Sigmoid colon (tissue), 7 donors: ENCODE data around the gene MGAT3. TPM values are rescaled to one million over a fixed set of nuclear protein-coding genes. Genes with fewer than 3 reads are reported as not detected.

Experiments
- DNase-seq: peaks from one replicate; pipeline ENCODE4 v3.0.0-alpha.2; 2019
- H3K27ac ChIP-seq, 4 donors: fragments of 200-600 bp; sonication (generic); one replicate each; pipeline ENCODE4 v1.5.1; 2016 to 2019; ENCODE audit warnings: mild to moderate bottlenecking in 1 of 4
- H3K27me3 ChIP-seq, 3 donors: fragments of 200-600 bp; sonication (generic); one replicate each; pipeline ENCODE4 v1.5.1; 2019; ENCODE audit warnings: mild to moderate bottlenecking in 1 of 3
- H3K36me3 ChIP-seq, 4 donors: fragments of 200-600 bp; sonication (generic); one replicate each; pipeline ENCODE4 v1.5.1; 2016 to 2019
- H3K4me1 ChIP-seq, 4 donors: fragments of 200-600 bp; sonication (generic); one replicate each; pipeline ENCODE4 v1.5.1; 2017 to 2019
- H3K4me3 ChIP-seq, 4 donors: fragments of 200-600 bp; sonication (generic); one replicate each; pipeline ENCODE4 v1.5.1; 2017 to 2019; ENCODE audit warnings: mild to moderate bottlenecking in 2 of 4, moderate library complexity in 1 of 4
- H3K9me3 ChIP-seq, 4 donors: fragments of 200-600 bp in 3 of 4; sonication (generic) in 3 of 4; one replicate each; pipeline versions ENCODE4 v1.5.1 to v1.6.1; 2013 to 2019
- CTCF ChIP-seq, 4 experiments: fragments of 450-650 bp in 3 of 4; fragments of 200-600 bp in 1 of 4; IDR thresholded peaks; one replicate each; pipeline ENCODE4 v1.5.1; 2016 to 2019; ENCODE audit warnings: antibody characterized with exemption in 4 of 4, mild to moderate bottlenecking in 3 of 4, moderate library complexity in 2 of 4
- EP300 ChIP-seq, 4 donors: sonication (generic); formaldehyde crosslinking; IDR thresholded peaks; one replicate each; pipeline ENCODE4 v1.6.1; 2017; ENCODE audit warnings: antibody characterized with exemption in 4 of 4
- POLR2A ChIP-seq, 2 donors: fragments of 450-650 bp; IDR thresholded peaks; one replicate each; pipeline ENCODE4 v1.6.1; 2016; ENCODE audit warnings: antibody characterized with exemption in 2 of 2, mild to moderate bottlenecking in 2 of 2, moderate library complexity in 2 of 2
- POLR2AphosphoS5 ChIP-seq, 4 donors: sonication (generic); formaldehyde crosslinking; IDR thresholded peaks; one replicate each; pipeline ENCODE4 v1.6.1; 2017; ENCODE audit warnings: antibody characterized with exemption in 4 of 4
- WGBS, 2 donors: extraction: QIAGEN DNeasy Blood & Tissue Kit; methylation state at CpG; one replicate each; pipeline ENCODE4 v1.1.7; 2013; 5-methylcytosine and 5-hydroxymethylcytosine counted together
- intact Hi-C: fragments of 100-400 bp; cut with DNase I; formaldehyde crosslinking; loops from one replicate; pipeline ENCODE4 v1.15.1; 2023
- polyA plus RNA-seq, 3 donors: library from polyadenylated mRNA; stranded (reverse); fragments of 200-250 nt; gene quantifications; one replicate each; pipeline ENCODE4 v1.2.3, GENCODE V29; 2013
- total RNA-seq, 4 donors: library from RNA; depleted of rRNA; stranded (reverse); fragments of >200 nt; gene quantifications; one replicate each; pipeline ENCODE4 v1.1.0, GENCODE V29; 2016
- donor health status: healthy with polysubstance abuse.
- donor health status: Bipolar disorder and iron deficiency.
- donor health status: healthy.

MGAT3 gene
- total and polyA plus RNA-seq, 7 donors, result 0.60 to 8.1 (median 1.1) TPM

- no peaks in the 10 kb centered on the region for H3K36me3 ChIP-seq
- H3K9me3 ChIP-seq, result no peaks in the 10 kb centered on the region
These were observed 30.4 kb downstream of the MGAT3 start for GRCh38 chr22:39486951-39487825.

GRCh38 chr22:39487826-39488520, 31.2 kb downstream of the MGAT3 start:
- TF ChIP-seq POLR2A (IDR thresholded peaks at IDR 0.05) (no peak), POLR2AphosphoS5 (IDR thresholded peaks at IDR 0.05) (no peak), EP300 (IDR thresholded peaks at IDR 0.05) (no peak), CTCF (IDR thresholded peaks at IDR 0.05) (no peak)
- Histone ChIP-seq H3K4me3 (no peak overlapping the region), H3K4me1 (no peaks in the 10 kb centered on the region), H3K27me3 (no peaks in the 10 kb centered on the region), H3K36me3 (no peaks in the 10 kb centered on the region), H3K27ac (no peak overlapping the region), H3K9me3 (no peaks in the 10 kb centered on the region)
- 97% methylated on average over 70 of the region's 70 CpGs for WGBS, 2 donors
- DNase-seq, result peak; percentile 58
- intact Hi-C loops, result no loop called here

More at GRCh38 chr22:39486951-39487825, 30.4 kb downstream of the MGAT3 start:
- H3K27me3 ChIP-seq, result no peaks in the 10 kb centered on the region
- DNase-seq, result peak; percentile 56
- intact Hi-C loops, result no loop called here
- H3K27ac ChIP-seq, result no peak overlapping the region
- 82 to 91% methylated on average over 45 of the region's 45 CpGs for WGBS, 2 donors
- no peak overlapping the region for H3K4me3 ChIP-seq
- no peaks in the 10 kb centered on the region for H3K4me1 ChIP-seq
- TF ChIP-seq POLR2AphosphoS5 (IDR thresholded peaks at IDR 0.05) (no peak), POLR2A (IDR thresholded peaks at IDR 0.05) (no peak), CTCF (IDR thresholded peaks at IDR 0.05) (no peak), EP300 (IDR thresholded peaks at IDR 0.05) (no peak)

- peak; percentile 58 for DNase-seq
- TF ChIP-seq POLR2AphosphoS5 (IDR thresholded peaks at IDR 0.05) (no peak), CTCF (IDR thresholded peaks at IDR 0.05) (no peak), EP300 (IDR thresholded peaks at IDR 0.05) (no peak), POLR2A (IDR thresholded peaks at IDR 0.05) (no peak)
- Histone ChIP-seq H3K9me3 (no peaks in the 10 kb centered on the region), H3K27ac (no peak overlapping the region), H3K4me1 (no peaks in the 10 kb centered on the region), H3K36me3 (no peaks in the 10 kb centered on the region), H3K27me3 (no peaks in the 10 kb centered on the region), H3K4me3 (no peak overlapping the region)
- 96 to 97% methylated on average over 39 of the region's 39 CpGs for WGBS, 2 donors
- intact Hi-C loops, result no loop called here
These were observed 31.8 kb downstream of the MGAT3 start for GRCh38 chr22:39488563-39489083.

GRCh38 chr22:39489094-39490068, 32.6 kb downstream of the MGAT3 start:
- no peaks in the 10 kb centered on the region for H3K9me3 ChIP-seq
- H3K27me3 ChIP-seq, result no peaks in the 10 kb centered on the region
- no peaks in the 10 kb centered on the region for H3K36me3 ChIP-seq
- intact Hi-C loops, result no loop called here
- DNase-seq, result peak; percentile 50
- TF ChIP-seq POLR2AphosphoS5 (IDR thresholded peaks at IDR 0.05), result no peak
- no peak for TF ChIP-seq EP300 (IDR thresholded peaks at IDR 0.05)
- TF ChIP-seq CTCF (IDR thresholded peaks at IDR 0.05), result no peak
- no peak for TF ChIP-seq POLR2A (IDR thresholded peaks at IDR 0.05)
- WGBS, 2 donors, result 69 to 82% methylated on average over 17 of the region's 17 CpGs
- no peak overlapping the region for H3K27ac ChIP-seq
- no peaks in the 10 kb centered on the region for H3K4me1 ChIP-seq
- H3K4me3 ChIP-seq, result no peak overlapping the region
